Neural cell (in vitro differentiated cells): ENCODE results near the gene UBE2H.

Experiments
- CTCF ChIP-seq: fragments of 450-650 bp; IDR thresholded peaks from 2 replicates; pipeline ENCODE4 v1.5.1; 2014; ENCODE audit warnings: antibody characterized with exemption, mild to moderate bottlenecking, moderate library complexity; ENCODE audit not compliant: poor library complexity, severe bottlenecking
- POLR2AphosphoS5 ChIP-seq: IDR thresholded peaks from 2 replicates; pipeline ENCODE4 v1.6.1; 2012
- TAF1 ChIP-seq: IDR thresholded peaks from 2 replicates; pipeline ENCODE4 v1.6.1; 2012; ENCODE audit warnings: low read depth

GRCh38 chr7:129854401-129854800, 98.4 kb downstream of the UBE2H start:
- TF ChIP-seq POLR2AphosphoS5 (no peak), TAF1 (no peak), CTCF (no peak)
